ENCODE results near the gene COX7B2. TPM values are rescaled to one million over a fixed set of nuclear protein-coding genes. Genes with fewer than 3 reads are reported as not detected.

COX7B2 gene
- total and polyA plus RNA-seq, 2 donors (not counting 1 experiment from before 2014, with no cell fraction given): not detected

GRCh38 chr4:46720055-46720454 is 189.0 kb downstream of the COX7B2 start:
- no peaks in the 10 kb centered on the region for H3K36me3 ChIP-seq (replicated peaks in 1 of 2; ENCODE audit: control extremely low read depth in 1 of 2, control insufficient read depth in 1 of 2, extremely low read depth in 1 of 2, insufficient read depth in 2 of 2, low read length in 1 of 2)
- H3K27me3 Mint-ChIP-seq: no peaks in the 10 kb centered on the region
- TF ChIP-seq CTCF (IDR thresholded peaks at IDR 0.05): no peak
- TF ChIP-seq EZH2 (IDR thresholded peaks at IDR 0.05; ENCODE audit: borderline replicate concordance, insufficient read depth, low read depth, low read length, poor library complexity, severe bottlenecking): no peak
- DNase-seq: no peak
- no peaks in the 10 kb centered on the region for H3K4me1 ChIP-seq (ENCODE audit: control insufficient read depth in 2 of 2, insufficient read depth in 2 of 2, low read length in 2 of 2)
- no peak overlapping the region for H3K4me3 ChIP-seq (ENCODE audit: control extremely low read depth in 1 of 5, extremely low read depth in 1 of 5, insufficient read depth in 1 of 5, low read depth in 2 of 5, low read length in 4 of 5)
- no peak overlapping the region for H3K27ac ChIP-seq (ENCODE audit: low read length in 2 of 2)
- intact Hi-C loops (cut with micrococcal nuclease): no loop called here
- no peak overlapping the region for H3K4me2 ChIP-seq (replicated peaks; ENCODE audit: low read depth, low read length, poor library complexity, severe bottlenecking)
- no peak overlapping the region for H3K4me3 Mint-ChIP-seq
- ATAC-seq (ENCODE audit: low read depth): no peak
- H2AFZ ChIP-seq (ENCODE audit: insufficient read depth, low read depth, low read length, poor library complexity, severe bottlenecking): no peak overlapping the region
- no peaks in the 10 kb centered on the region for H3K27me3 ChIP-seq (replicated peaks in 1 of 4; ENCODE audit: control extremely low read depth in 1 of 4, control insufficient read depth in 3 of 4, insufficient read depth in 4 of 4, low read length in 3 of 4)
- no peaks in the 10 kb centered on the region for H4K20me1 ChIP-seq (ENCODE audit: control insufficient read depth, insufficient read depth, low read length, poor library complexity, severe bottlenecking)
- ChIA-PET POLR2A (no interaction called here), CTCF (no interaction called here)
- no peak overlapping the region for H3K9ac ChIP-seq (ENCODE audit: low read length)
- H3K9me3 Mint-ChIP-seq (ENCODE audit: insufficient read depth): peaks cover 3% of the 10 kb centered on the region
- H3K4me1 Mint-ChIP-seq: no peaks in the 10 kb centered on the region
- H3K9me3 ChIP-seq (ENCODE audit: control extremely low read depth in 1 of 3, control insufficient read depth in 2 of 3, insufficient read depth in 1 of 3, low read length in 2 of 3): no peaks in the 10 kb centered on the region
- H3K27ac Mint-ChIP-seq: no peak overlapping the region
- H3K79me2 ChIP-seq (ENCODE audit: control insufficient read depth, insufficient read depth, low read length): no peaks in the 10 kb centered on the region
- WGBS (ENCODE audit: insufficient coverage): no CpG with 5 or more reads among the region's 1 CpG

GRCh38 chr4:46717950-46718349 is 191.1 kb downstream of the COX7B2 start:
- no peak overlapping the region for H3K27ac Mint-ChIP-seq
- POLR2A ChIA-PET: no interaction called here
- WGBS (ENCODE audit: insufficient coverage): no CpG with 5 or more reads among the region's 1 CpG

More at GRCh38 chr4:46717950-46718349, 191.1 kb downstream of the COX7B2 start:
- Histone ChIP-seq H3K9me3 (ENCODE audit: control extremely low read depth in 1 of 3, control insufficient read depth in 2 of 3, insufficient read depth in 1 of 3, low read length in 2 of 3) (no peaks in the 10 kb centered on the region), H3K9ac (ENCODE audit: low read length) (no peak overlapping the region), H2AFZ (ENCODE audit: insufficient read depth, low read depth, low read length, poor library complexity, severe bottlenecking) (no peak overlapping the region), H3K27me3 (replicated peaks in 1 of 4; ENCODE audit: control extremely low read depth in 1 of 4, control insufficient read depth in 3 of 4, insufficient read depth in 4 of 4, low read length in 3 of 4) (no peaks in the 10 kb centered on the region), H3K27ac (ENCODE audit: low read length in 2 of 2) (no peak overlapping the region), H3K36me3 (replicated peaks in 1 of 2; ENCODE audit: control extremely low read depth in 1 of 2, control insufficient read depth in 1 of 2, extremely low read depth in 1 of 2, insufficient read depth in 2 of 2, low read length in 1 of 2) (no peaks in the 10 kb centered on the region), H3K79me2 (ENCODE audit: control insufficient read depth, insufficient read depth, low read length) (no peaks in the 10 kb centered on the region), H3K4me1 (ENCODE audit: control insufficient read depth in 2 of 2, insufficient read depth in 2 of 2, low read length in 2 of 2) (no peaks in the 10 kb centered on the region), H3K4me2 (replicated peaks; ENCODE audit: low read depth, low read length, poor library complexity, severe bottlenecking) (no peak overlapping the region), H4K20me1 (ENCODE audit: control insufficient read depth, insufficient read depth, low read length, poor library complexity, severe bottlenecking) (no peaks in the 10 kb centered on the region), H3K4me3 (ENCODE audit: control extremely low read depth in 1 of 5, extremely low read depth in 1 of 5, insufficient read depth in 1 of 5, low read depth in 2 of 5, low read length in 4 of 5) (no peak overlapping the region)
- CTCF ChIA-PET: no interaction called here
- ATAC-seq (ENCODE audit: low read depth): no peak
- no peak for TF ChIP-seq EZH2 (IDR thresholded peaks at IDR 0.05; ENCODE audit: borderline replicate concordance, insufficient read depth, low read depth, low read length, poor library complexity, severe bottlenecking)
- no peak for TF ChIP-seq CTCF (IDR thresholded peaks at IDR 0.05)
- no peak overlapping the region for H3K4me3 Mint-ChIP-seq
- H3K4me1 Mint-ChIP-seq: no peaks in the 10 kb centered on the region
- no peak for DNase-seq
- intact Hi-C loops (cut with micrococcal nuclease): no loop called here
- H3K27me3 Mint-ChIP-seq: no peaks in the 10 kb centered on the region
- peaks cover 3% of the 10 kb centered on the region for H3K9me3 Mint-ChIP-seq (ENCODE audit: insufficient read depth)

All from B cell (primary cell).